H1 (cell line): ENCODE data around the gene PIK3CG. TPM values are rescaled to one million over a fixed set of nuclear protein-coding genes. Genes with fewer than 3 reads are reported as not detected.

Experiments
- BACH1 ChIP-seq: IDR thresholded peaks from 2 replicates; pipeline ENCODE4 v1.6.1; 2012; ENCODE audit warnings: low read length, improper control_type of control experiment
- CBX5 ChIP-seq: fragments of 300-800, 300-1000 bp; sonication (generic); IDR thresholded peaks from 2 replicates; pipeline ENCODE4 v1.7.1; 2016; ENCODE audit warnings: antibody characterized with exemption, low read length, low read depth
- JUN ChIP-seq: IDR thresholded peaks from 2 replicates; pipeline ENCODE4 v1.6.1; 2011; ENCODE audit warnings: low read depth, mild to moderate bottlenecking, improper control_type of control experiment, low read length
- RAD21 ChIP-seq, 2 experiments: IDR thresholded peaks in 1 of 2; conservative IDR thresholded peaks in 1 of 2; 2 replicates each; pipeline ENCODE4 v1.6.1; 2011; ENCODE audit warnings: low read depth in 2 of 2, low read length in 2 of 2, improper control_type of control experiment in 1 of 2, inconsistent platforms in 1 of 2, mild to moderate bottlenecking in 1 of 2, moderate library complexity in 1 of 2
- SIRT6 ChIP-seq: IDR thresholded peaks from one replicate; pipeline ENCODE4 v1.7.1; 2012; ENCODE audit warnings: low read length, inconsistent platforms
- polyA plus RNA-seq, 7 experiments: library from polyadenylated mRNA; depleted of rRNA in 3 of 7; stranded (reverse) in 5 of 7; unstranded in 2 of 7; fragments of >200 nt in 5 of 7; fragments of 200-250 nt in 2 of 7; gene quantifications; 1 replicate in 5 of 7; 2 replicates in 1 of 7; 4 replicates in 1 of 7; pipeline versions ENCODE4 v1.2.1 to v1.2.3, GENCODE V29; 2011 to 2013; ENCODE audit warnings: missing spikeins in 2 of 7, mixed read lengths in 2 of 7
- total RNA-seq: library from RNA; stranded (reverse); fragmentation: NEBNext Ultra II Directional; extraction: Animal tissue kit (Norgen Biotek cat#: 25700); gene quantifications from 2 replicates; pipeline ENCODE4 v1.2.1, GENCODE V29; 2021
- TF ChIP-seq, protein P1 (sequence below): fragments of 300-600 bp; sonication (generic); IDR thresholded peaks from 2 replicates; pipeline ENCODE4 v1.7.1; 2012; ENCODE audit warnings: low read length, moderate library complexity, mild to moderate bottlenecking, inconsistent platforms; ENCODE audit not compliant: insufficient replicate concordance

Gene PIK3CG
- total and polyA plus RNA-seq, 2 of the 8 experiments (the other 6 are each of a cell fraction or from before 2014, with no cell fraction given) = not detected

- no peak for TF ChIP-seq RAD21 (IDR thresholded peaks at IDR 0.05 in 1 of 2, conservative IDR thresholded peaks at IDR 0.05 in 1 of 2; ENCODE audit: low read depth in 2 of 2, low read length in 2 of 2)
- TF ChIP-seq BACH1 = no peak
- no peak for TF ChIP-seq SIRT6
- no peak for TF ChIP-seq CBX5
- no peak for TF ChIP-seq JUN
- TF ChIP-seq, protein P1, sequence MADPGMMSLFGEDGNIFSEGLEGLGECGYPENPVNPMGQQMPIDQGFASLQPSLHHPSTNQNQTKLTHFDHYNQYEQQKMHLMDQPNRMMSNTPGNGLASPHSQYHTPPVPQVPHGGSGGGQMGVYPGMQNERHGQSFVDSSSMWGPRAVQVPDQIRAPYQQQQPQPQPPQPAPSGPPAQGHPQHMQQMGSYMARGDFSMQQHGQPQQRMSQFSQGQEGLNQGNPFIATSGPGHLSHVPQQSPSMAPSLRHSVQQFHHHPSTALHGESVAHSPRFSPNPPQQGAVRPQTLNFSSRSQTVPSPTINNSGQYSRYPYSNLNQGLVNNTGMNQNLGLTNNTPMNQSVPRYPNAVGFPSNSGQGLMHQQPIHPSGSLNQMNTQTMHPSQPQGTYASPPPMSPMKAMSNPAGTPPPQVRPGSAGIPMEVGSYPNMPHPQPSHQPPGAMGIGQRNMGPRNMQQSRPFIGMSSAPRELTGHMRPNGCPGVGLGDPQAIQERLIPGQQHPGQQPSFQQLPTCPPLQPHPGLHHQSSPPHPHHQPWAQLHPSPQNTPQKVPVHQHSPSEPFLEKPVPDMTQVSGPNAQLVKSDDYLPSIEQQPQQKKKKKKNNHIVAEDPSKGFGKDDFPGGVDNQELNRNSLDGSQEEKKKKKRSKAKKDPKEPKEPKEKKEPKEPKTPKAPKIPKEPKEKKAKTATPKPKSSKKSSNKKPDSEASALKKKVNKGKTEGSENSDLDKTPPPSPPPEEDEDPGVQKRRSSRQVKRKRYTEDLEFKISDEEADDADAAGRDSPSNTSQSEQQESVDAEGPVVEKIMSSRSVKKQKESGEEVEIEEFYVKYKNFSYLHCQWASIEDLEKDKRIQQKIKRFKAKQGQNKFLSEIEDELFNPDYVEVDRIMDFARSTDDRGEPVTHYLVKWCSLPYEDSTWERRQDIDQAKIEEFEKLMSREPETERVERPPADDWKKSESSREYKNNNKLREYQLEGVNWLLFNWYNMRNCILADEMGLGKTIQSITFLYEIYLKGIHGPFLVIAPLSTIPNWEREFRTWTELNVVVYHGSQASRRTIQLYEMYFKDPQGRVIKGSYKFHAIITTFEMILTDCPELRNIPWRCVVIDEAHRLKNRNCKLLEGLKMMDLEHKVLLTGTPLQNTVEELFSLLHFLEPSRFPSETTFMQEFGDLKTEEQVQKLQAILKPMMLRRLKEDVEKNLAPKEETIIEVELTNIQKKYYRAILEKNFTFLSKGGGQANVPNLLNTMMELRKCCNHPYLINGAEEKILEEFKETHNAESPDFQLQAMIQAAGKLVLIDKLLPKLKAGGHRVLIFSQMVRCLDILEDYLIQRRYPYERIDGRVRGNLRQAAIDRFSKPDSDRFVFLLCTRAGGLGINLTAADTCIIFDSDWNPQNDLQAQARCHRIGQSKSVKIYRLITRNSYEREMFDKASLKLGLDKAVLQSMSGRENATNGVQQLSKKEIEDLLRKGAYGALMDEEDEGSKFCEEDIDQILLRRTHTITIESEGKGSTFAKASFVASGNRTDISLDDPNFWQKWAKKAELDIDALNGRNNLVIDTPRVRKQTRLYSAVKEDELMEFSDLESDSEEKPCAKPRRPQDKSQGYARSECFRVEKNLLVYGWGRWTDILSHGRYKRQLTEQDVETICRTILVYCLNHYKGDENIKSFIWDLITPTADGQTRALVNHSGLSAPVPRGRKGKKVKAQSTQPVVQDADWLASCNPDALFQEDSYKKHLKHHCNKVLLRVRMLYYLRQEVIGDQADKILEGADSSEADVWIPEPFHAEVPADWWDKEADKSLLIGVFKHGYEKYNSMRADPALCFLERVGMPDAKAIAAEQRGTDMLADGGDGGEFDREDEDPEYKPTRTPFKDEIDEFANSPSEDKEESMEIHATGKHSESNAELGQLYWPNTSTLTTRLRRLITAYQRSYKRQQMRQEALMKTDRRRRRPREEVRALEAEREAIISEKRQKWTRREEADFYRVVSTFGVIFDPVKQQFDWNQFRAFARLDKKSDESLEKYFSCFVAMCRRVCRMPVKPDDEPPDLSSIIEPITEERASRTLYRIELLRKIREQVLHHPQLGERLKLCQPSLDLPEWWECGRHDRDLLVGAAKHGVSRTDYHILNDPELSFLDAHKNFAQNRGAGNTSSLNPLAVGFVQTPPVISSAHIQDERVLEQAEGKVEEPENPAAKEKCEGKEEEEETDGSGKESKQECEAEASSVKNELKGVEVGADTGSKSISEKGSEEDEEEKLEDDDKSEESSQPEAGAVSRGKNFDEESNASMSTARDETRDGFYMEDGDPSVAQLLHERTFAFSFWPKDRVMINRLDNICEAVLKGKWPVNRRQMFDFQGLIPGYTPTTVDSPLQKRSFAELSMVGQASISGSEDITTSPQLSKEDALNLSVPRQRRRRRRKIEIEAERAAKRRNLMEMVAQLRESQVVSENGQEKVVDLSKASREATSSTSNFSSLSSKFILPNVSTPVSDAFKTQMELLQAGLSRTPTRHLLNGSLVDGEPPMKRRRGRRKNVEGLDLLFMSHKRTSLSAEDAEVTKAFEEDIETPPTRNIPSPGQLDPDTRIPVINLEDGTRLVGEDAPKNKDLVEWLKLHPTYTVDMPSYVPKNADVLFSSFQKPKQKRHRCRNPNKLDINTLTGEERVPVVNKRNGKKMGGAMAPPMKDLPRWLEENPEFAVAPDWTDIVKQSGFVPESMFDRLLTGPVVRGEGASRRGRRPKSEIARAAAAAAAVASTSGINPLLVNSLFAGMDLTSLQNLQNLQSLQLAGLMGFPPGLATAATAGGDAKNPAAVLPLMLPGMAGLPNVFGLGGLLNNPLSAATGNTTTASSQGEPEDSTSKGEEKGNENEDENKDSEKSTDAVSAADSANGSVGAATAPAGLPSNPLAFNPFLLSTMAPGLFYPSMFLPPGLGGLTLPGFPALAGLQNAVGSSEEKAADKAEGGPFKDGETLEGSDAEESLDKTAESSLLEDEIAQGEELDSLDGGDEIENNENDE = no peak
- TF ChIP-seq, all 59 proteins: peak for 0
Observed at GRCh38 chr7:106863274-106863997, 1.6 kb upstream of the PIK3CG start (continued).
